ENCODE data around the gene TMEM109.

DNA sequence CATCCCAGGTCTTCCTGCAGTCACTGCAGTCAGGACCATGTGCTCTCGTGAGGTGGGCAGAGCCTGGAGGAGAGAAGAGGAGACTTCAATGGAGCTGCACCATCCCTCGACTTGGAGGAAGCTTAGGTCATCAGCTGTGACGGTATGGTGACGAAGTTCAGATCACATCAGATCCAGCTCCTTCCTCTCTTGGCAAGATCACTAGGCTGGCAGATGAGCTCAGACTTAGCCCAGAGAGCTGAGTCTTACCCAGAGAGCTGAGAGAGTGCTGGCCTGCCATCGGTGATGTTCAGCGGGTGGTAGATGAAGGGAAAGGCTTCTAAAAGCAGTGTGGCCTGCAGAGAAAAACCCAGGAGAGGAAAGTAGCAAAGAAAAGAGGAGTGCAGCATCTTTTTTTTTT lies 39.8 kb downstream of the TMEM109 start:
- TF ChIP-seq, protein P1, sequence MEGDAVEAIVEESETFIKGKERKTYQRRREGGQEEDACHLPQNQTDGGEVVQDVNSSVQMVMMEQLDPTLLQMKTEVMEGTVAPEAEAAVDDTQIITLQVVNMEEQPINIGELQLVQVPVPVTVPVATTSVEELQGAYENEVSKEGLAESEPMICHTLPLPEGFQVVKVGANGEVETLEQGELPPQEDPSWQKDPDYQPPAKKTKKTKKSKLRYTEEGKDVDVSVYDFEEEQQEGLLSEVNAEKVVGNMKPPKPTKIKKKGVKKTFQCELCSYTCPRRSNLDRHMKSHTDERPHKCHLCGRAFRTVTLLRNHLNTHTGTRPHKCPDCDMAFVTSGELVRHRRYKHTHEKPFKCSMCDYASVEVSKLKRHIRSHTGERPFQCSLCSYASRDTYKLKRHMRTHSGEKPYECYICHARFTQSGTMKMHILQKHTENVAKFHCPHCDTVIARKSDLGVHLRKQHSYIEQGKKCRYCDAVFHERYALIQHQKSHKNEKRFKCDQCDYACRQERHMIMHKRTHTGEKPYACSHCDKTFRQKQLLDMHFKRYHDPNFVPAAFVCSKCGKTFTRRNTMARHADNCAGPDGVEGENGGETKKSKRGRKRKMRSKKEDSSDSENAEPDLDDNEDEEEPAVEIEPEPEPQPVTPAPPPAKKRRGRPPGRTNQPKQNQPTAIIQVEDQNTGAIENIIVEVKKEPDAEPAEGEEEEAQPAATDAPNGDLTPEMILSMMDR (IDR thresholded peaks at IDR 0.05; ENCODE audit: poor library complexity, severe bottlenecking), result no peak
- no peak for TF ChIP-seq RAD21 (conservative IDR thresholded peaks at IDR 0.05)
- no peak for TF ChIP-seq EP300 (conservative IDR thresholded peaks at IDR 0.05; ENCODE audit: poor library complexity, severe bottlenecking)
- TF ChIP-seq TAF1 (IDR thresholded peaks at IDR 0.05; ENCODE audit: low read depth), result no peak
- no peak for TF ChIP-seq EZH2 (IDR thresholded peaks at IDR 0.05; ENCODE audit: borderline replicate concordance, insufficient read depth, low read length, poor library complexity, severe bottlenecking)

Data from neural cell (in vitro differentiated cells).